Kidney epithelial cell (primary cell): ENCODE measurements around the gene PYGM. TPM values are rescaled to one million over a fixed set of nuclear protein-coding genes. Genes with fewer than 3 reads are reported as not detected.

Source experiments
- DNase-seq: peaks from one replicate; pipeline ENCODE4 v3.0.0-alpha.2; 2010; ENCODE audit warnings: low read depth
- H3K27me3 ChIP-seq: 2 replicates; pipeline ENCODE4 v1.6.0; 2011; ENCODE audit warnings: low read length; ENCODE audit not compliant: control insufficient read depth, insufficient read depth
- H3K36me3 ChIP-seq: 2 replicates; pipeline ENCODE4 v1.5.1; 2011; ENCODE audit warnings: low read length; ENCODE audit not compliant: control insufficient read depth, insufficient read depth
- H3K4me3 ChIP-seq: 2 replicates; pipeline ENCODE4 v1.5.1; 2011; ENCODE audit warnings: low read depth, mild to moderate bottlenecking, control low read depth, low read length
- total RNA-seq: library from RNA; depleted of rRNA; stranded (reverse); fragments of >200 nt; gene quantifications from 2 replicates; pipeline ENCODE4 v1.2.3, GENCODE V29; 2015
- TF ChIP-seq, protein P1 (sequence below): IDR thresholded peaks from 2 replicates; pipeline ENCODE4 v1.5.1; 2011; ENCODE audit warnings: mild to moderate bottlenecking, moderate library complexity, low read length, control low read depth, inconsistent platforms; ENCODE audit not compliant: insufficient read depth, poor library complexity, severe bottlenecking

Gene PYGM
- total RNA-seq, 1 donor from 2014 or later, result 0.17 TPM

DNA sequence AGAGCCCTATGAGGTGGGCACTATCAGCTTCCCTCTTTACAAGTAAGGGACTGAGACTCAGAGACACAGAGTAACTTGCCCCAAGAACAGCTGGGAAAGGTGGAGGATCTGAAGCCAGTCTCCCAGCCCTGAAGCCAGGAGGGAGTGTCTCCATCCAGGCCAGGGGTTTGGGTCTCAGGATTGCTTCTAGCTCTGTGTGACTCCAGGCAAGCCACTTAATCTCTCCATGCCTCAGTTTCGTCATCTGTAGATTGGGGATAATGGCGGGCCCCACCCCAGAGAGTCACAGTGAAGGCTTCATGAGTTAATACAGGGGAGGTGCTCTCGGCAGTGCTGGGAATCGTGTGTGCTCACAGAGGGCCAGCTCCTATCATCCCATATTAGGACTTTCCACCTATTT, 32.7 kb upstream of the PYGM start:
- Histone ChIP-seq H3K27me3 (no peaks in the 10 kb centered on the region), H3K36me3 (no peaks in the 10 kb centered on the region)
- TF ChIP-seq, protein P1, sequence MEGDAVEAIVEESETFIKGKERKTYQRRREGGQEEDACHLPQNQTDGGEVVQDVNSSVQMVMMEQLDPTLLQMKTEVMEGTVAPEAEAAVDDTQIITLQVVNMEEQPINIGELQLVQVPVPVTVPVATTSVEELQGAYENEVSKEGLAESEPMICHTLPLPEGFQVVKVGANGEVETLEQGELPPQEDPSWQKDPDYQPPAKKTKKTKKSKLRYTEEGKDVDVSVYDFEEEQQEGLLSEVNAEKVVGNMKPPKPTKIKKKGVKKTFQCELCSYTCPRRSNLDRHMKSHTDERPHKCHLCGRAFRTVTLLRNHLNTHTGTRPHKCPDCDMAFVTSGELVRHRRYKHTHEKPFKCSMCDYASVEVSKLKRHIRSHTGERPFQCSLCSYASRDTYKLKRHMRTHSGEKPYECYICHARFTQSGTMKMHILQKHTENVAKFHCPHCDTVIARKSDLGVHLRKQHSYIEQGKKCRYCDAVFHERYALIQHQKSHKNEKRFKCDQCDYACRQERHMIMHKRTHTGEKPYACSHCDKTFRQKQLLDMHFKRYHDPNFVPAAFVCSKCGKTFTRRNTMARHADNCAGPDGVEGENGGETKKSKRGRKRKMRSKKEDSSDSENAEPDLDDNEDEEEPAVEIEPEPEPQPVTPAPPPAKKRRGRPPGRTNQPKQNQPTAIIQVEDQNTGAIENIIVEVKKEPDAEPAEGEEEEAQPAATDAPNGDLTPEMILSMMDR, result no peak

DNA sequence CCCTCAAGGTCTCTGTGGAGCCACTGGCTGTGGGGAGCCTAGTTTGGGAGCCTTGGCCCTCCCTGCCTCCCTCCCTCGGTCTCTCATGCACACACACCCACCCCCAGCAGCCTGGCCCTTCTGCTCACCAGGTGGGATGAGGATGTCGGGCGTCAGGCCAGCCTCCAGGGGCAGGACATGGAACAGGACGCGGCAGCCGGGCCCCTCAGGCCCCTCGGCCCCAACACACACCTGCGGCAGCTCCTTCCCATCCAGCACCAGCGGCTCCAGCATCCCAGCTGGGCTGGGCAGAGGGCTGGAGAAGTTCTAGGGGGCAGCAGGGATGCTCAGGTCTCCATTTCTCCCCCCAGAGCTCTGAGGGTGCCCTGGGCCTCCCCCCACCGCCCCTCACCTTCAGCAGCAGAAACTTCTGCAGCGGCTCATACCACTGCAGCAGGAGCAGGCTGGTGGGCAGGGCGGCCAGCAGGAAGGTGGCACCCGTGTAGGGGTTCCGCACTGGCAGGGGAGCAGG, 32.1 kb upstream of the PYGM start:
- Histone ChIP-seq H3K4me3 (no peak overlapping the region), H3K27me3 (no peaks in the 10 kb centered on the region), H3K36me3 (no peaks in the 10 kb centered on the region)
- TF ChIP-seq, protein P1, result no peak
- DNase-seq, result no peak

More for the DNA sequence above, 32.7 kb upstream of the PYGM start:
- no peak overlapping the region for H3K4me3 ChIP-seq
- no peak for DNase-seq

DNA sequence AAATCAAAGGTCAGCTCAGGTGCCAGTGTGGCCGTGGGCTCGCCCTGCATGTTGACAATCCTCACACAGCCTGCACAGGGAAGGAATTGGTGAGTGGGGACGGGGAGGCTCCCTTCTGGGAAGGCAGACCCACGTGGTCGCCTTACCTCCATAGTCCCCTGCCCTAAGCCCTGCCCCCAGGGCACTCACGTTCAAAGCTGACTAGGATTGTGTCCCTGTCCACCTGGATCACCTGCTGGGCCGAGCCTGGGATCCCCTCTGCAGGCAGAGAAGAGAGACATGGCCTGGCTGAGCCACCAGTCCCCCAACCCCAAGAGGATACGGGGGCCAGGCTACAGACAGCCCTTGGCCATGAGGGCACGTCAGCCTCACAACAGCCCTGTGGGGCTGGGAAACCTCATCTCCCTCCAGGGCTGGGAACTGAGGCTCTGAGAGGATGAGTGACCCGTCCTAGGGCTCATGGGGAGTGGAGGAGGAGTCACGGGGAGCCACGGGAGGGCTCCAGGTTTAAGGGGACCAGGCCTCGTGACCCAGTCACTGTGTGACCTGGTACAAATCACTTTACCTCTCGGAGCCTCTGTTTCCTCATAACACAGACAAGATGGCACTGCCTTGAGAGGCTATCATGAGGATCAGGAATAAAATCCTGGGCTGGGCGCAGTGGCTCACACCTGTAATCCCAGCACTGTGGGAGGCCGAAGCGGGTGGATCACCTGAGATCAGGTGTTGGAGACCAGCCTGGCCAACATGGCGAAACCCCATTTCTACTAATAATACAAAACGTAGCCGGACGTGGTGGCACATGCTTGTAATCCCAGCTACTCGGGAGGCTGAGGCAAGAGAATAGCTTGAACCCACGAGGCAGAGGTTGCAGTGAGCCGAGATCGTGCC, 30.7 kb upstream of the PYGM start:
- Histone ChIP-seq H3K27me3 (no peaks in the 10 kb centered on the region), H3K4me3 (no peak overlapping the region), H3K36me3 (no peaks in the 10 kb centered on the region)
- no peak for DNase-seq
- TF ChIP-seq, protein P1, result no peak

DNA sequence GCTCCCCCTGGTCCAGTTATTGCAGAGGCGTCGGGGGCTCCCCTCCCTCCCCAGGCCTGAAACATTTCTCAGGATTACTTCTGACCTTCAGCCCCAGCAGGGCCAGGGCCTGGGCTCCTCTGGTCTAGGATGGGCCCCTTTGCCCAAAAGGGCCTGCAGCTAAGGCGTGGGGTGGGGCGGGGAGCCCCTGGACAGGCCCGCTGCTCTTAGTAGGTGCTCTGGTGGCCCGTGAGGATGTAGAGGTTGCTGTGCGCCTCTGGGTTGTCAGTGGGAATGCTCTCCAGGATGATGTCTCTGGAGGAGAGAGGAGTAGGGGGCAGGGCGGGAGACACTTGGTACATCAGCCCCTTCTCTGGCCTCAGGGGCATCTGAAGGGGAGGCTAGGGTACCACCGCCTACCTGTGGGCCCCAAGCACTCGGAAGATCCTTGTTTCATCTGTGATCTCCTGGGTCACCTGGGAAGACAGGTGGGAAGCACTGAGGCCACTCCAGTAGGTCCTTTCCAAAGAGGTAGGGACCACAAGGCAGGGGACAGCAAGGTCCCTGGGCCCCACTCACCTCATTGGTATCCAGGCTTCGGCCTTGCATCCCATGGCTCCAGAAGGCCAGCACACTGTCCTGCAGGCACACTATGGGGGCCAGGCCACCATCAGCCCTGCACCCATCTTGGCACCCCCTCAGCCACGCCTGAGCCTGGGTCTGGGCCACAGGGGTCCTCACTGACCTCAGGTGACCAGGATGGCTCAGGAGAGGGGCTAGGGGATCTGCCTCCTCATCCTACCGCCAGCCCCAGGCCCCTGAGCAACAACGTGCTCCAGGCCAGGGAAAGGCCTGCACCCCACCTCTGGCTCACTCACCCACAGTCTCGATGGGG, 29.8 kb upstream of the PYGM start:
- Histone ChIP-seq H3K4me3 (no peak overlapping the region), H3K27me3 (no peaks in the 10 kb centered on the region), H3K36me3 (no peaks in the 10 kb centered on the region)
- no peak for DNase-seq
- TF ChIP-seq, protein P1, result no peak

DNA sequence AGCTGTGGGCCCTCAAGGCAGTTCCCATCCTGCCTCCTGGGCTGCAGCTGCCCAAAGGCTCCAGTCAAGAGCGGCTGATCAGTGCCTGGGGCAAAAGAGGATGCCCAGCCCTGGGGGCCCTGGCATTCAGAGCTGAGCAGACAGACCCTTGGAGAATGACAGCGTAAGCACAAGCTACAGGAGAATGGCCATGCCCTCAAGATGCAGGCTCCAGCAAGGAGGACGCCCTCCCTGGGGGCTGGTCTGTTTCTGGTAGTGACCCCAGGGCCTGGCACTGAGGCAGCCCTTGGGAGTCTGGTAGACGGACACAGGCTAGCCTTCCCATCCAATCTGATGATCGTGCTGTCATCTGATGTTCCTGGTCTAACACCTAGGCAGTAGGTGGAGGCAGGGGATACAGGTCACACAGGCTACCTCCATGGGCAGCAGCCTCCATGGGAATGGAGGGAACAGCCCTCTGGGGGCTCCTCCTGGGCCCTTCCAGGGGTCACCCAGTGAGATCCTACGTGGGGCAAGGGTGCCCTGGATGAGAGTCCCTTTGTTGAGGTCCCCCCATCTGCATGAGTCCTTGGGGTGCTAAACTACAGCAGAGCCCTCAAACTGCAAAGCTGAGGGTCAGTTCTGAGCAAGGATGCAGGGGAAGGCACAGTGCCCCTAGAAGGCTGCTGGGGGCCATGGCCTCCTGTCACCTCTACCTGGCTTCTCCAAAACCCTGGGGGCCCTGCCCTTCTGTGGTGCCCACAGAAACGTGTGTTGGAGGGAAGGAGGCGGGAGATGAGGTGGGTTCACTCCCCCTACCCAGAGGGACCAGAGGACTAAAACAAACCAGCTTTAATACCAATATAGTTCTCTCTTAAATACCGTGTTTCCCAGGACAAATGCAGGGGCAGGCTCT, 28.8 kb upstream of the PYGM start:
- no peak for DNase-seq
- Histone ChIP-seq H3K4me3 (no peak overlapping the region), H3K36me3 (no peaks in the 10 kb centered on the region), H3K27me3 (no peaks in the 10 kb centered on the region)
- TF ChIP-seq, protein P1, result no peak
